ENCODE data around the gene EEFSEC. TPM values are rescaled to one million over a fixed set of nuclear protein-coding genes. Genes with fewer than 3 reads are reported as not detected.
A peak's percentile ranks its signal among the peaks of the same experiment; 100 is the strongest.
"Not testable (repeated sequence)": the region's sequence is repeated elsewhere in the genome, so short reads cannot be mapped to it uniquely, and the experiment has no call there.

EEFSEC gene
- total RNA-seq, 1 experiment from 2014 or later = 15.4 TPM

DNA sequence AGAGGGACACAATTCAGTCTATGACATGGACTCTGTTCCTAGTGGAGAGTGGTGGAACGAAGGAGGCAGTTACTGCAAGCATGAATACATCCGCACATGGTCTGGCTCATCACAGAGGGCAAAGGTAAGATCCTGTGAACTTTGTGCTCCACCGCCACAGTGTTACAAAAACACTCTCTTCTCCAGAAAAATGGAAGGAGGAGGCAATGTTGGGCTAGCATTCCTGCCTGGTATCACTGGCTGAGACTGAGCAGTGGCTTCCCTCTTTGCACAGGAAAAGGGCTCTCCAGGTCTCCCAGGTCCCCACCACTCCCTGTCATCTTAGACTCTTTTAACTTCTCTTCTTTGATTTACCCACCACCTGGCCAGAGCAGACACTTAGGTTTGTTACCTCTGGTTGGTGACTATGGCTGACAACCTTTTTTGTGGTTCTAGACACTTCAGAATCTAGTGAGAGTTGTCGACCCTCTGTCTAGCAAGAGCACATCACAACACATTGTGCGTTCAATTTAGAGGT, 1.5 kb upstream of the EEFSEC start:
- DNase-seq (ENCODE audit: low read depth, low spot score) (no peak), ATAC-seq (no peak)
- H3K4me1 ChIP-seq (ENCODE audit: control insufficient read depth, insufficient read depth, low read length) = no peaks in the 10 kb centered on the region
- intact Hi-C loops (cut with micrococcal nuclease; ENCODE audit: unreplicated experiment) (no loop called here), in situ Hi-C loops (cut with HindIII; ENCODE audit: low pct_unique_long_range_greater_than_20kb, low sequenced_read_pairs) (no loop called here)
- ChIA-PET CTCF (no interaction called here), POLR2A (no interaction called here)
- H3K36me3 ChIP-seq (ENCODE audit: control insufficient read depth, insufficient read depth, low read length) = no peaks in the 10 kb centered on the region
- H3K4me3 ChIP-seq (ENCODE audit: low read depth in 2 of 2, low read length in 2 of 2) = no peak overlapping the region
- TF ChIP-seq, protein P1, sequence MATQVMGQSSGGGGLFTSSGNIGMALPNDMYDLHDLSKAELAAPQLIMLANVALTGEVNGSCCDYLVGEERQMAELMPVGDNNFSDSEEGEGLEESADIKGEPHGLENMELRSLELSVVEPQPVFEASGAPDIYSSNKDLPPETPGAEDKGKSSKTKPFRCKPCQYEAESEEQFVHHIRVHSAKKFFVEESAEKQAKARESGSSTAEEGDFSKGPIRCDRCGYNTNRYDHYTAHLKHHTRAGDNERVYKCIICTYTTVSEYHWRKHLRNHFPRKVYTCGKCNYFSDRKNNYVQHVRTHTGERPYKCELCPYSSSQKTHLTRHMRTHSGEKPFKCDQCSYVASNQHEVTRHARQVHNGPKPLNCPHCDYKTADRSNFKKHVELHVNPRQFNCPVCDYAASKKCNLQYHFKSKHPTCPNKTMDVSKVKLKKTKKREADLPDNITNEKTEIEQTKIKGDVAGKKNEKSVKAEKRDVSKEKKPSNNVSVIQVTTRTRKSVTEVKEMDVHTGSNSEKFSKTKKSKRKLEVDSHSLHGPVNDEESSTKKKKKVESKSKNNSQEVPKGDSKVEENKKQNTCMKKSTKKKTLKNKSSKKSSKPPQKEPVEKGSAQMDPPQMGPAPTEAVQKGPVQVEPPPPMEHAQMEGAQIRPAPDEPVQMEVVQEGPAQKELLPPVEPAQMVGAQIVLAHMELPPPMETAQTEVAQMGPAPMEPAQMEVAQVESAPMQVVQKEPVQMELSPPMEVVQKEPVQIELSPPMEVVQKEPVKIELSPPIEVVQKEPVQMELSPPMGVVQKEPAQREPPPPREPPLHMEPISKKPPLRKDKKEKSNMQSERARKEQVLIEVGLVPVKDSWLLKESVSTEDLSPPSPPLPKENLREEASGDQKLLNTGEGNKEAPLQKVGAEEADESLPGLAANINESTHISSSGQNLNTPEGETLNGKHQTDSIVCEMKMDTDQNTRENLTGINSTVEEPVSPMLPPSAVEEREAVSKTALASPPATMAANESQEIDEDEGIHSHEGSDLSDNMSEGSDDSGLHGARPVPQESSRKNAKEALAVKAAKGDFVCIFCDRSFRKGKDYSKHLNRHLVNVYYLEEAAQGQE (IDR thresholded peaks at IDR 0.05; ENCODE audit: insufficient read depth in 1 of 2, low read depth in 2 of 2, low read length in 1 of 2) = no peak
- TF ChIP-seq SIN3A (IDR thresholded peaks at IDR 0.05; ENCODE audit: borderline replicate concordance, insufficient read depth, low read depth, low read length) = no peak
- TF ChIP-seq, protein P2, sequence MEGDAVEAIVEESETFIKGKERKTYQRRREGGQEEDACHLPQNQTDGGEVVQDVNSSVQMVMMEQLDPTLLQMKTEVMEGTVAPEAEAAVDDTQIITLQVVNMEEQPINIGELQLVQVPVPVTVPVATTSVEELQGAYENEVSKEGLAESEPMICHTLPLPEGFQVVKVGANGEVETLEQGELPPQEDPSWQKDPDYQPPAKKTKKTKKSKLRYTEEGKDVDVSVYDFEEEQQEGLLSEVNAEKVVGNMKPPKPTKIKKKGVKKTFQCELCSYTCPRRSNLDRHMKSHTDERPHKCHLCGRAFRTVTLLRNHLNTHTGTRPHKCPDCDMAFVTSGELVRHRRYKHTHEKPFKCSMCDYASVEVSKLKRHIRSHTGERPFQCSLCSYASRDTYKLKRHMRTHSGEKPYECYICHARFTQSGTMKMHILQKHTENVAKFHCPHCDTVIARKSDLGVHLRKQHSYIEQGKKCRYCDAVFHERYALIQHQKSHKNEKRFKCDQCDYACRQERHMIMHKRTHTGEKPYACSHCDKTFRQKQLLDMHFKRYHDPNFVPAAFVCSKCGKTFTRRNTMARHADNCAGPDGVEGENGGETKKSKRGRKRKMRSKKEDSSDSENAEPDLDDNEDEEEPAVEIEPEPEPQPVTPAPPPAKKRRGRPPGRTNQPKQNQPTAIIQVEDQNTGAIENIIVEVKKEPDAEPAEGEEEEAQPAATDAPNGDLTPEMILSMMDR (IDR thresholded peaks at IDR 0.05) = no peak
- TF ChIP-seq TCF7L2 (IDR thresholded peaks at IDR 0.05; ENCODE audit: low read depth, low read length) = no peak
- no peak for TF ChIP-seq POLR2AphosphoS5 (IDR thresholded peaks at IDR 0.05; ENCODE audit: low read depth, low read length)
- H3K27me3 ChIP-seq (ENCODE audit: control insufficient read depth, insufficient read depth, low read length) = no peaks in the 10 kb centered on the region
- BruUV-seq (replicated peaks) = no TSS peak
- H3K9me3 ChIP-seq (ENCODE audit: control insufficient read depth, insufficient read depth, low read depth, low read length) = no peaks in the 10 kb centered on the region
- no peak overlapping the region for H3K27ac ChIP-seq (ENCODE audit: low read length)

DNA sequence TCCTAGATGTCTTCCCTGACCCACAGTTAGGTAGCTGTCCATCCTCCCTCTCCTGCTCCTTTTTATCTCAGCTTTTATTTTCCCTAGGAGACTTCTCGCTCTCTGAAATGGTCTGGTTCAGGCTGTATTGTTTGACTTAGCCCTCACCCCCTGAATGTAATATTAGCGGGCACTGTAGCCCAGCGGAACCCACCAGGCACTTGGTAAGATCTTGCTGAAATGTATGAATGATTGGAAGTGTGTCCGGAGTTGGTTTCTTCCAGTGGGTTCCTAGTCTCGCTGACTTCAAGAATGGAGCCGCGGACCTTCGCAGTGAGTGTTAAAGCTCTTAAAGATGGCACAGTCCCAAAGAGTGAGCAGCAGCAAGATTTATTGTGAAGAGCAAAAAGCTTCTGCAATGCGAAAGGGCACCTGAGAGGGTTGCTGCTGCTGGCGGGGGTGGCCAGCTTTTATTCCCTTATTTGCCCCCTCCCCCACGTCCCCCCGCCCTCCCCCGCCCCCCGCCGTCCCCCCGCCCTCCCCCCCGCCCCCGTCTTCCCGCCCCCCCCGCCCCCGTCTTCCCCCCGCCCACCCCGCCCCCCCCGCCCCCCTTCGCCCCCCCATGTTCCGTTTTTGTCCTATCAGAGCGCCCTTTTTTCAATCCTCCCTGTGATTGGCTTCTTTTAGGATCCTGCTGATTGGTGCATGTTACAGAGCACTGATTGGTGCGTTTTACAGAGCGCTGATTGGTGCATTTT, 694 bp upstream of the EEFSEC start:
- no peaks in the 10 kb centered on the region for H3K27me3 ChIP-seq (ENCODE audit: control insufficient read depth, insufficient read depth, low read length)
- no peaks in the 10 kb centered on the region for H3K36me3 ChIP-seq (ENCODE audit: control insufficient read depth, insufficient read depth, low read length)
- DNase-seq (ENCODE audit: low read depth, low spot score) (peak; percentile 62), ATAC-seq (no peak; the same call in 1 of the 2 replicates)
- peak overlapping the region; percentile 93 for H3K27ac ChIP-seq (ENCODE audit: low read length)
- intact Hi-C loops (cut with micrococcal nuclease; ENCODE audit: unreplicated experiment) (no loop called here), in situ Hi-C loops (cut with HindIII; ENCODE audit: low pct_unique_long_range_greater_than_20kb, low sequenced_read_pairs) (no loop called here)
- TSS peak; percentile 76 for BruUV-seq (replicated peaks)
- H3K9me3 ChIP-seq (ENCODE audit: control insufficient read depth, insufficient read depth, low read depth, low read length) = no peaks in the 10 kb centered on the region
- ChIA-PET POLR2A (no interaction called here), CTCF (interaction anchor here (0.6 kb wide), 1 partner anchor 1017 kb away, joined by 3 read pairs; no protein-coding TSS in a partner anchor)
- TF ChIP-seq POLR2AphosphoS5 (IDR thresholded peaks at IDR 0.05; ENCODE audit: low read depth, low read length) (no peak), SIN3A (IDR thresholded peaks at IDR 0.05; ENCODE audit: borderline replicate concordance, insufficient read depth, low read depth, low read length) (no peak), TCF7L2 (IDR thresholded peaks at IDR 0.05; ENCODE audit: low read depth, low read length) (no peak)
- TF ChIP-seq, protein P1 (IDR thresholded peaks at IDR 0.05; ENCODE audit: insufficient read depth in 1 of 2, low read depth in 2 of 2, low read length in 1 of 2) = no peak
- TF ChIP-seq, protein P2 (IDR thresholded peaks at IDR 0.05) = no peak
- peak overlapping the region; percentile 68 to 79 for H3K4me3 ChIP-seq (ENCODE audit: low read depth in 2 of 2, low read length in 2 of 2)
- no peaks in the 10 kb centered on the region for H3K4me1 ChIP-seq (ENCODE audit: control insufficient read depth, insufficient read depth, low read length)

DNA sequence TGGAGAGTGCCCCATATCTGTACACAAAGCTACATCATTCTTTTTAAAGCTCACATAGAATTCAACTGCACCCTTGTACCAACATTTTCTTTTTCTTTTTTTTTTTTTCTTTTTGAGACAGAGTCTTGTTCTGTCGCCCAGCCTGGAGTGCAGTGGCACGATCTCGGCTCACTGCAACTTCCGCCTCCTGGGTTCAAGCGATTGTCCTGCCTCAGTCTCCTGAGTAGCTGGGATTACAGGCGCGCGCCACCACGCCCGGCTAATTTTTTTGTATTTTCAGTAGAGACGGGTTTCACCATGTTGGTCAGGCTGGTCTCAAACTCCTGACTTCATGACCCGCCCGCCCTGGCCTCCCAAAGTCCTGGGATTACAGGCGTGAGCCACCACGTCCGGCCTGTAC, 1.1 kb downstream of the EEFSEC start:
- POLR2A ChIA-PET = interaction anchor here (0.7 kb wide), 1 partner anchor 515 kb away, joined by 4 read pairs; no protein-coding TSS in a partner anchor
- TSS peak; percentile 72 for BruUV-seq (replicated peaks)
- H3K27me3 ChIP-seq (ENCODE audit: control insufficient read depth, insufficient read depth, low read length); H3K9me3 ChIP-seq (ENCODE audit: control insufficient read depth, insufficient read depth, low read depth, low read length); intact Hi-C loops (cut with micrococcal nuclease; ENCODE audit: unreplicated experiment); CTCF ChIA-PET; H3K4me1 ChIP-seq (ENCODE audit: control insufficient read depth, insufficient read depth, low read length); DNase-seq (ENCODE audit: low read depth, low spot score); in situ Hi-C loops (cut with HindIII; ENCODE audit: low pct_unique_long_range_greater_than_20kb, low sequenced_read_pairs); H3K36me3 ChIP-seq (ENCODE audit: control insufficient read depth, insufficient read depth, low read length); ATAC-seq: not testable (repeated sequence)
- Histone ChIP-seq H3K27ac (ENCODE audit: low read length) (peak overlapping the region; percentile 93), H3K4me3 (ENCODE audit: low read depth in 2 of 2, low read length in 2 of 2) (peak overlapping the region; percentile 68 to 79)

All from Panc1 (cell line).